Activated CD8-positive, alpha-beta memory T cell treated with anti-CD3 and anti-CD28 coated beads, Interleukin-2, amount 50 U/mL, for 24 hours (primary cell): Measurements from ENCODE around the gene CRYGD.
"Not testable (repeated sequence)": the region's sequence is repeated elsewhere in the genome, so short reads cannot be mapped to it uniquely, and the experiment has no call there.

ENCODE experiments used
- DNase-seq: peaks from one replicate; pipeline ENCODE4 v3.0.0-alpha.2; 2020; ENCODE audit errors: extremely low read depth

Gene CRYGD

DNA sequence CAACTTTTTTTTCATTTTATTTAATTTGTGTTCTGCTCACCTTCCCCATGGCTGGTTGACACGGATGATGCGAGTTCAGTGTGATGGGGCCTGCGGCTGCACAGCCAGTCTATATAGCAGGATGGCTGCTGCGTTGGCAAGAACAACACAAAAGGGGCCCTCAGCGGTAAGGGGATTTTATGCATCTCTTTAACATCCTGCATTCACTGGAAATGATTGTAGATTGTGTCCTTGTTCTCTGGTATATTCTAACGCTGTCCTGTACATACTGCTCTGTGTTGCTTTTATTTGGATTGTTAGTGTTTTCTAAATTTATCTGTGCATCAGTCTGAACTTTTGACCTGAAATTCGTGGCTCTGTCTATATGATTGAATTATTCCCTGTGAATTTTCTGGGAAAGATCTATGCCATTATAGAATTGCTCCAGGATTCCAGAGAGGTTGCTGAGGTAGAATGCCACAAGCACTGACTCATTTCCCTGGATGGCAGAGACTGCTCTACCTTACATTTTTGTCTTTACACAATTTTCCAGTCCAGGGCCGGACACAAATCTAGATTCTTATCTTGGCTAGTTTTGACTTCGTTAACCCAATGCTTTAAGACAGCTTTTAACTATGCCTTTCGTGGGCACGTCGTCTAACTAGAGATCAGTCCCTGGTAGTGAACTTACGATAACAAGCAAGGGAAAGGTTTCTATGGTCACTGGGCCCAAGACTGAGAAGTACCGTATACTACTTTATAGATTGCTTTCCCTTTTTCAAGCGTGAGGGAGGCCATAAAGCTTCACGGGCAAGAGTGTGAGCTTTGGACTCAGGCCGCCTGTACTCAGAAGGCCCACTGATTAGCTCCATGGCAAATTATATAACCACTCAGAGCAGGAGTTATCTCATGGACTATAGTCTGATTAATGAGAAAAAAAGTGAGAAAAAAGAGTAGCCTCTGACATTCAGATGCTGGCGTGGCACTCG, 5.7 kb upstream of the CRYGD start, which contains the start of gene CRYGC:
Gene CRYGC, minus strand, starts transcription at position 85 of the 968 bp plus-strand sequence. Its CDS starts 36 bp downstream, at position 49.
- no peak for DNase-seq

DNA sequence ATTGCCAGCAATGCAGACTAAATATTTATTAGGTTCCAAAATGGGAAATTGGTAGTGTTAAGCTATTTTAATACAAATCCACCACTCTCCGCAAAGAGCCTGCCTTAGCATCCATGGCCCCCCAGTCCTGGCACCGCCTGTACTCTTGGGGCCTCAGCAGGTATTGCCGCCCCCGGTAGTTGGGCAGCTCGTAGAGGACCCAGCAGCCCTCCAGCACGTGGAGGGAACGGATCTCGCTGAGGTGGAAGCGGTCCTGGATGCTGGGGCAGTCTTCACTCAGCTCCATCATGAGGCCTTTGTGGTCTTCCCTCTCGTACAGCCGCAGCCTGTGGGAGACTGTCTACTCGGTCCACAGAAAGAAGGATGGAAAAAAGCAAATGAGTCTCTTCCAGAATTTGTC, 3.8 kb upstream of the CRYGD start:
- no peak for DNase-seq

DNA sequence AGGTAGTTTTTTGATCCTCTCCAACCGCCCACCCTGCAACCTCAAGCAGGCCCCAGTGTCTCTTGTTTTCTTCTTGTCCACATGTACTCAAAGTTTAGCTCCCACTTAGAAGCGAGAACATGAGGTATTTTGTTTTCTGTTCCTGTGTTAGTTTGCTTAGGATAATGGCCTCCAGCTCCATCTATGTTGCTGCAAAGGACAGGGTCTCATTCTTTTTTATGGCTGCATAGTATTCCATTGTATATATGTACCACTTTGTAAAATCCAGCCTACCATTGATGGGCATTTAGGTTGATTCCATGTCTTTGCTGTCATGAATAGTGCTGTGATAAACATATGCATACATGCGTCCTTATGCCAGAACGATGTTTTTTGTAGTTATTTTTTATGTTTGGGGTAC, 2.8 kb upstream of the CRYGD start:
- no peak for DNase-seq

GRCh38 chr2:208125251-208125650, 927 bp upstream of the CRYGD start:
- DNase-seq, result no peak

DNA sequence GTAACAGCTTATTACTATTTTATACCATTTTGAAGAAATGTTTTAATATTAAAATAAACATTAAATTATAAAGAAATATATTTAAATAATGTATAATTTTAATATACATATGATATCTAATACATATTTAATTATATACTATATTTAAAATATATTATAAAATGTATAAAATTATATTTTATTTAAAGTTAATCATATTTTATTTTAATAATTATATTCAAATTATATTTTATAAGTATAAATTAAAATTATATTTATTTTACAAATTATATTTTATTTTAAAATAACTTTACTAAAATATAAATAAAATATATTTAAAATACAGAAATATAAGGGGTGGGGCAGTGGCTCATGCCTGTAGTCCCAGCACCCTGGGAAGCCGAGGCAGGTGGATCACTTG, 2.1 kb downstream of the CRYGD start:
- no peak for DNase-seq

- no peak for DNase-seq
These were observed 5.4 kb downstream of the CRYGD start for GRCh38 chr2:208118918-208119317.

DNA sequence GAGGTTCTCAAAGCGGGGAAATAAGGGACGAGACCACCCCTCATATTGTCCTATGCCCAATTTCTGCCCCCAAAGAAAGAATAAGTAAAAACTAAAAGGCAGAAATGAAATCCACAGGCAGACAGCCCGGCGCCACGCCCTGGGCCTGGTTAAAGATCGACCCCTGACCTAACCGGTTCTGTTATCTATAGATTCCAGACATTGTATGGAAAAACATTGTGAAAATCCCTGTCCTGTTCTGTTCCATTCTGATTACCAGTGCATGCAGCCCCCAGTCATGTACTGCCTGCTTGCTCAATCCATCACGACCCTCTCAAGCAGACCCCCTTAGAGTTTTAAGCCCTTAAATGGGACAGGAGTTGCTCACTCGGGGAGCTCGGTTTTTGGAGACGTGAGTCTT, 6.9 kb downstream of the CRYGD start:
- not testable (repeated sequence) for DNase-seq

DNA sequence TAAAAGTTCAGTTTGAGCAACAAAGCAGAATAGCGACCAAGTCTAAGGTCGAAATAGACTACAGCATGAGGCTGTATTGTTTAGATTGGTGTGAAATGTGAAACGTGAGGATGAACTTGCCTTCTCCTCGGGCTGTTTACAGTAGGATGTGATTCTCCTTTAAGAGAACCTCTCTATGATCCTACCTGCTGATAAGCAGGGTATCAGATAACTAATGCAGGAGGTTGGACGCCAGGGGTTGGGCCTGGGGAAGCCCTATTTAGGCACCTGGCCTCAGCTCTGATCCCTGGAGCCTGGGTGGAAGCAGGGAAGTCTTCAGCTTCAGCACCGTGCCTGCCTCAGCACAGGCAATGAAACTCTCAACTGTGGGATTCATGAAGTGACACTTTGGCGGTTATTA, 11.4 kb downstream of the CRYGD start:
- DNase-seq, result no peak

- DNase-seq, result not testable (repeated sequence)
These were observed 12.0 kb downstream of the CRYGD start for GRCh38 chr2:208112273-208112745.

DNA sequence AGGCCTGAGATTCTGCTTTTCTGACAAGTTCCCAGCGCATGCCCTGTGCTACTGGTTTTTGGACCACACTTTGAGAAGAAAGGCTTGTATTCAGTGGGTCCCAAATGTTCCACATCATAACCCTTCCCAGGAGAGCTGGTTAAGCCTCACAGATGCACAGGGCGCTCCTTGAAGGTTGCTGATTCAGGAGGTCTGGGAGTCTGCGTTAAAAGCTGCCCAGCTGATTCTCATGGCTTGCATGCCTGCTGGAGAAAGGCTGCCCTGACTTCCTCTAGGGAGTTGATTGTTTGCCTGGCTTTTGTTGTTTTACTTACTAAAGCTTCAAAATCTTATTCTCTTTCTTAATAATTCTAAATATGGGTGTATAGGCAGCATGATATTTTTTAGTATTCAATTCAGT, 20.7 kb downstream of the CRYGD start:
- DNase-seq, result no peak

DNA sequence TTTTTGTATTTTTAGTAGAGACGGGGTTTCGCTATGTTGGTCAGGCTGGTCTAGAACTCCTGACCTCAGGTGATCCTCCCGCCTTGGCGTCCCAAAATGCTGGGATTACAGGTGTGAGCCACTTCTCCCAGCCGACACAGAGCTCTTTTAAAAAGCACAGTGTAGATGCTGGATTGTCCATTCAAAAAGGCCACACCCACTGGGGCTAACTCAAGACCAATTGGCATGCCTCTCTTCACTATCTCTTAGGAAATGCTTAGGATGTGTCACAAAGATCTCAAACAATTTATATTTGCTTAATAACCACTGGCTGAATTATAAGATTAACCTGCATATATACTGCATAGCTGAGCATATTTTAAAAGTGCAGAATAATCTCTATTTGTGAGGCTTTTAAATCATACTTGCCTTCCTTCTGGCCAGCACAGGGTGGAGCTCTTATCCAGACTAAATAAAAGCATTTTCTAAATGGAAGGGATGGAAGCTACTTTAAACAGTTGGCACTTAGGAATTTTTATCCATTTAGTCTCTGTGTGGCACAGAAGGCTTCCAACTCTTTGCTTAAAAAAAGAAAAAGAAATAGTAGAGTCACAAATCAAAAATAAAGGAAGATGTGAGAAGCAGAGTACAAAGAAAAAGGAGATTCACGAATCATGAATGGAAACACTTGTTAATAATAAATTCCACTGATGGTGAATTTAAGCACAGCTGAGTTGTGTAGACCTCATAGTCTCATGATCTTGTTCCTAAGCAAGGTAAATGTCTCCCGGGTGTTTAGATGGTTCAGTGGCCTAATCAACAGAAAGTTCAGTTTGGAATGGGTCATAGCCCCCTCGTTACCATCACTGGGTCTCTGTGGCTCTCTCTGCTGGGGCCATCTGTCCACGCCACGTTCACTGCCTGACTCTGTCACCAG, 22.4 kb downstream of the CRYGD start:
- no peak for DNase-seq

GRCh38 chr2:208099682-208100470, 24.4 kb downstream of the CRYGD start:
- no peak for DNase-seq

- DNase-seq, result not testable (repeated sequence)
These were observed 25.6 kb downstream of the CRYGD start for GRCh38 chr2:208098701-208099100.

DNA sequence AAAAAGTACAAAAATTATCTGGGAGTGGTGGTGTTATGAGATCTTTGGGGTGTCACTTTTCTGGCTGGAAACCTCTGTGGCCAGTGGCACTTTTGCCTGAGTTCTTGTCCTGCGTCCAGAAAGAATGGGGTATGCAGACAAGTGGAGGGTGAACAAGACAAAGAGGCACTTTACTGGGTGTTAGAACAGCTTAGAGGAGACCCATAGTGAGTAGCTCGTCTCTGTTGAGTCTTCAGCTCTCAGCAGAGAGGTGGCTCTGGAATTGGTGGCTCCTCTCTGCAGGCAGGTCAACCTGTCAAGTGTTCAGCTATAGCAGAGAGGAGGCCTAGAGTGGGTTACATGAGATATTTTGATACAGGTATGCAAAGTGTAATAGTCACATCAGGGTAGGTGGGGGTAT, 26.1 kb downstream of the CRYGD start:
- no peak for DNase-seq

DNA sequence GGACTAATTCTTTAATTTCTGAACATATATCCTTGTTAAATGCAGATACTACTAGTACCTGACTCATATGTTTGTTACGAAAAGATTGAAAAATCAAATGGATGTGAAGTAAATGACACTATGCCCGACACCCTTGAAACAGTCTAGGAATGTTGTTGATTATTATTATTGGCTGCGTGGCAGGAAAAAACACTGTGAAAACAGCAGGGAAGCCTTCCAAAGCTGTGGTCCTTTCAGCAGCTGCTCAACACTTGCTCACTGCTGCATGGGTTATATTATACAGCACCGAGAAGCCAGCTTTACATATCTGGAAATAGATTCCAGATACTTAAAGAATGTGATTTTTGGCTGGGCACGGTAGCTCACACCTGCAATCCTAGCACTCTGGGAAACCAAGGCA, 26.5 kb downstream of the CRYGD start:
- DNase-seq, result no peak

- DNase-seq, result no peak
These were observed 27.0 kb downstream of the CRYGD start for GRCh38 chr2:208097313-208097712.

DNA sequence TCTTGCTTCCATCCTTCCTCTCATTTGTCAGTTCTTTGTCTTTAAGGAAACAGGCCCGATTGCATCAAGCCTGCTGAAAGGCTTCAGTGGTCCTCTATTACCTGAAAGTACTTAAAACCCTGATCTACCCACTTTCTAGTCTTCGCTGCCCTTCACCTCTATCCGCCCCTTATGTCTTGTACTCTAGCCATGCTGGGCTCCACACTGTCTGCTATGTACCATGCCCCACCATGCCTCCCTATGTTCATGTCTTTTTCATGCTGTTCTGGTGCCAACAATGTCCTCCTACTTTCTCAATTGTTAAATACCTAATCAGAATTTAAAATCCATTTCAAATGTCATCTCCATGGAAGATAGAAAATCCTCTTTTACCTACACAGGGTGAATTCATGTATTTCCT, 28.2 kb downstream of the CRYGD start:
- no peak for DNase-seq

DNA sequence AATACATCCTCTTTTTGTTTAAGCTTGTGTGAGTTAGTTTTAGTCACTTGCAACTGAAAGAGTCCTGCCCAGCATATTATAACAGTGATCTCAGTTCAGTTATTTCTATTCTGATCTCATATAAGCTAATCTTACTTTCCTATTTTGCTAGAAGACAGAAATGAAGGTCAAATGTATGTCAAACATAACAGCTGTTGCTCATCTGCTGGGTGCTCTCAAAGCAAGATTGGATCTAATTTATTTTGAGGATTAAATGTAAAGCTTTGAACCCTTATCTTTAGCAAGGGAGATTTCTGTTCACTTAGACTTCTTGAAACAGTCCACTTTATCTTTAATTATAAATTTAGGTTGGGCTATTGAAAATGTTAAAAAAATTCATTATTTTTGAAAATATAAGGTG, 31.2 kb downstream of the CRYGD start:
- no peak for DNase-seq

DNA sequence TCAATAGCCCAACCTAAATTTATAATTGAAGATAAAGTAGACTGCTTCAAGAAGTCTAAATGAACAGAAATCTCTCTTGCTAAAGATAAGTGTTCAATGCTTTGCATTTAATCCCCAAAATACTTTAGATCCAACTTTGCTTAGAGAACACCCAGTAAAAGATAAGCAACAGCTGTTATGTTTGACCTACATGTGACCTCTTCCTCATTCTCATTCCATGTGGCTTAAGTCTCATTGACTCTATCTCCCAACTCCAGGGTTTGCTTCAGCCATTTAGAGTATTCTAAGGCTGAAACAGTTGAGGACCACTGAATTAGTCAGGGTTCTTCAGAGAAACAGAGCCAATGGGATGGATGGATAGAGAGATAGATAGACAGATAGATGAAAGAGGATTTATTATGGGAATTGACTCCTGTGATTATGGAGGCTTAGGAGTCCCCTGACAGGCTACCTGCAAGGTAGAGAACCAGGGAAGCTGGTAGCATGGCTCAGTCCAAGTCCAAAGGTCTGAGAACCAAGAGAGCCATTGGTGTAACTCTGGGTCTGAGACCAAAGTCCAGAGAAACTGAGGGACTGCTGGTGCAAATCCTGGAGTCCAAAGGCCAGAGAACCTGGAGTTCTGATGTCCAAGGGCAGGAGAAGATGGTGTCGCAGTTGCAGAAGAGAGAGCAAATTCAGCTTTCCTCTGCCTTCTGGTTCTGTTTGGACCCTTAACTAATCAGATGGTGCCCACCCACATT, 32.1 kb downstream of the CRYGD start:
- no peak for DNase-seq

- DNase-seq, result no peak
These were observed 33.9 kb downstream of the CRYGD start for GRCh38 chr2:208090420-208090819.

DNA sequence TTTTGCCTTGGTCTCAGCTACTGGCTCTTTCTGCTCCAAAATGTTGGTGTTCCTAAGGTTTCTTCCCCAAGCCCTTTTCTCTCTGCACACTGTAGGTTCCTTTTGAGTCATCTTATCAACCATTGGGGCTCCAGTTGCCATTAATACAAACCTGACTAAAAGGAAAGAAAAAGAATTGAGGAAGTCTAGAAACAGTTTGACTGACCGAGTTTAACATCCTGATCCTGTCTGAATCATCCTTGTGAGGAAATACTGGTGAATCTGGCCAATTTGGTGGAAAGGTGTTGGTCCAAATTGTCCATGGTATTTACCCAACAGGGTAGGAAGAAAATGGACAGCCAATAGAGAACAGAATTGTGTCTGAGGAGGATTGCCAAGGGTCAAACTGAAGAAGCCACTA, 38.3 kb downstream of the CRYGD start:
- no peak for DNase-seq
